GM12891 (cell line): ENCODE results near the gene CGN.

Source experiments
- DNase-seq: peaks from one replicate; pipeline ENCODE4 v3.0.0; 2011; ENCODE audit warnings: low spot score; ENCODE audit not compliant: insufficient read length
- FAIRE-seq: peaks from 2 replicates; lab custom pipeline; 2011; peaks lifted over from hg19 to GRCh38; lab: Jason Lieb, UNC
- PAX5 ChIP-seq: IDR thresholded peaks from 2 replicates; pipeline ENCODE4 v1.6.1; 2011; ENCODE audit warnings: low read length, moderate library complexity, mild to moderate bottlenecking; ENCODE audit not compliant: insufficient read depth, severe bottlenecking
- POLR2A ChIP-seq: IDR thresholded peaks from 2 replicates; pipeline ENCODE4 v1.6.1; 2011; ENCODE audit warnings: low read depth, low read length, control low read depth
- POLR2AphosphoS5 ChIP-seq: IDR thresholded peaks from 2 replicates; pipeline ENCODE4 v1.6.1; 2011; ENCODE audit warnings: low read depth, low read length, control low read depth
- POU2F2 ChIP-seq: IDR thresholded peaks from 2 replicates; pipeline ENCODE4 v1.6.1; 2011; ENCODE audit warnings: low read depth, mild to moderate bottlenecking, control low read depth, low read length, moderate library complexity
- SPI1 ChIP-seq: IDR thresholded peaks from 2 replicates; pipeline ENCODE4 v1.6.1; 2011; ENCODE audit warnings: low read depth, low read length, control low read depth
- TAF1 ChIP-seq: IDR thresholded peaks from 2 replicates; pipeline ENCODE4 v1.6.1; 2011; ENCODE audit warnings: low read depth, low read length, control low read depth

Gene CGN

DNA sequence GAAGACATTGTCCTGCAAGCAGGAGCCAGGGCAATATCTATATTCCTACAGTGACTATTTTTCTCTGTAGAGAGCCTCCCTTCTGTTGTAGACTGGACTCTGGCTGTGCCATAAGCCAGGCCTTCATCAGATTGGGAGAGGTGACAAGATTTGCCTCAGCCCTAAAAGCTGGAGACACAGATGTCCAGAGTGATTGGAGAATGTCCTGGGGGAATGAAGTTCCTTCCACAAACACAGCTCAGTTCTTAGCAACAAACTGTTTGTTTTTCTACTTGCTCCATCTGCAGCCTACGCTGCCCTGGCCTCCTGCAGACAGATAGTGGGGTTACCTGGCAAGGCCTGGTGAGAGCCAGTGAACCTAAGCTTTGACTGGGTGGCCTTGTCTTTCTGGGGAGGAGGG lies 70.7 kb downstream of the CGN start:
- TF ChIP-seq POU2F2, result no peak
- no peak for TF ChIP-seq SPI1
- TF ChIP-seq POLR2A, result no peak
- no peak for TF ChIP-seq TAF1
- TF ChIP-seq POLR2AphosphoS5, result no peak
- no peak for TF ChIP-seq PAX5

DNA sequence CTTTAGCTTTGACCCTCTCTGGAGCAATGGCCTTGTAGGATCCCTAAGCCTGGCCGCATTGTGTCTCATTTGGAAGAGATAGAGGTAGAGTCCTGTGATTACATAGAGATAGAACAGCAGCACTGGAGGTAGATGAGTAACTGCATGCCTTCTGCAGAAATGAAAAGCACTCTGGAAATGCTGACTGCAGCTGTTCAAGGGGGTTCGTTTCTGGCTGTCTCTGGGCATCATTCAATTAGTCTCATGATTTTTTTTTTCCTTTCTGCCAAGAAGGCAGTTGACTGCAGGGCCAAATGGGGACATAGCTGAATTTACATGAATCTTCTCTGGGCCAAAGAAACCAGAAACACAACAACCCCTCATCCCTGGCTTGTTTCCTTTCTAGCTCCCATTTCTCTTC lies 72.6 kb downstream of the CGN start:
- FAIRE-seq (no peak), DNase-seq (no peak)
- TF ChIP-seq TAF1 (no peak), POLR2A (no peak), POU2F2 (no peak), SPI1 (no peak), PAX5 (no peak), POLR2AphosphoS5 (no peak)

More for the DNA sequence above, 70.7 kb downstream of the CGN start:
- DNase-seq (no peak), FAIRE-seq (no peak)

GRCh38 chr1:151584278-151584677 lies 73.1 kb downstream of the CGN start:
- FAIRE-seq (no peak), DNase-seq (no peak)
- TF ChIP-seq POLR2AphosphoS5 (no peak), TAF1 (no peak), POU2F2 (no peak), POLR2A (no peak), PAX5 (no peak), SPI1 (no peak)

GRCh38 chr1:151584780-151585179 lies 73.6 kb downstream of the CGN start:
- FAIRE-seq (no peak), DNase-seq (no peak)

GRCh38 chr1:151585622-151586021 lies 74.4 kb downstream of the CGN start:
- TF ChIP-seq POLR2A, result no peak
- peak; percentile 46 for TF ChIP-seq SPI1
- no peak for FAIRE-seq
- DNase-seq, result no peak

More at GRCh38 chr1:151584780-151585179, 73.6 kb downstream of the CGN start:
- TF ChIP-seq POLR2A, result no peak
